Endothelial cell (in vitro differentiated cells): ENCODE data around the gene CELA2B. TPM values are rescaled to one million over a fixed set of nuclear protein-coding genes. Genes with fewer than 3 reads are reported as not detected.

Experiments
- DNase-seq: peaks from one replicate; pipeline ENCODE4 v3.0.0; 2021; ENCODE audit warnings: low spot score
- H3K27ac Mint-ChIP-seq: one replicate; pipeline ENCODE4 v1.8.0; 2021; ENCODE audit warnings: mixed read lengths, inconsistent platforms; ENCODE audit not compliant: unreplicated experiment
- H3K27me3 Mint-ChIP-seq: one replicate; pipeline ENCODE4 v1.8.0; 2021; ENCODE audit warnings: mild to moderate bottlenecking, moderate library complexity, mixed read lengths, inconsistent platforms; ENCODE audit not compliant: unreplicated experiment
- H3K36me3 Mint-ChIP-seq: one replicate; pipeline ENCODE4 v1.8.0; 2021; ENCODE audit warnings: mild to moderate bottlenecking, low read depth, mixed read lengths, inconsistent platforms; ENCODE audit not compliant: unreplicated experiment
- H3K4me1 Mint-ChIP-seq: one replicate; pipeline ENCODE4 v1.8.0; 2021; ENCODE audit warnings: mild to moderate bottlenecking, mixed read lengths, inconsistent platforms; ENCODE audit not compliant: unreplicated experiment
- H3K4me3 Mint-ChIP-seq: one replicate; pipeline ENCODE4 v1.8.0; 2021; ENCODE audit warnings: mild to moderate bottlenecking, mixed read lengths, inconsistent platforms; ENCODE audit not compliant: unreplicated experiment
- H3K9me3 Mint-ChIP-seq: one replicate; pipeline ENCODE4 v1.8.0; 2021; ENCODE audit warnings: mixed read lengths, inconsistent platforms; ENCODE audit not compliant: unreplicated experiment
- total RNA-seq: library from RNA; stranded (reverse); fragmentation: NEBNext Ultra II Directional; extraction: Animal tissue kit (Norgen Biotek cat#: 25700); gene quantifications from one replicate; pipeline ENCODE4 v1.2.1, GENCODE V29; 2021; ENCODE audit not compliant: unreplicated experiment
- TF ChIP-seq, protein P1 (sequence below): fragments of 200-600 bp; sonication (generic); IDR thresholded peaks from one replicate; pipeline ENCODE4 v1.5.0; 2021; ENCODE audit warnings: antibody characterized with exemption; ENCODE audit not compliant: unreplicated experiment

The CELA2B gene
- total RNA-seq, 1 donor from 2014 or later = not detected

DNA sequence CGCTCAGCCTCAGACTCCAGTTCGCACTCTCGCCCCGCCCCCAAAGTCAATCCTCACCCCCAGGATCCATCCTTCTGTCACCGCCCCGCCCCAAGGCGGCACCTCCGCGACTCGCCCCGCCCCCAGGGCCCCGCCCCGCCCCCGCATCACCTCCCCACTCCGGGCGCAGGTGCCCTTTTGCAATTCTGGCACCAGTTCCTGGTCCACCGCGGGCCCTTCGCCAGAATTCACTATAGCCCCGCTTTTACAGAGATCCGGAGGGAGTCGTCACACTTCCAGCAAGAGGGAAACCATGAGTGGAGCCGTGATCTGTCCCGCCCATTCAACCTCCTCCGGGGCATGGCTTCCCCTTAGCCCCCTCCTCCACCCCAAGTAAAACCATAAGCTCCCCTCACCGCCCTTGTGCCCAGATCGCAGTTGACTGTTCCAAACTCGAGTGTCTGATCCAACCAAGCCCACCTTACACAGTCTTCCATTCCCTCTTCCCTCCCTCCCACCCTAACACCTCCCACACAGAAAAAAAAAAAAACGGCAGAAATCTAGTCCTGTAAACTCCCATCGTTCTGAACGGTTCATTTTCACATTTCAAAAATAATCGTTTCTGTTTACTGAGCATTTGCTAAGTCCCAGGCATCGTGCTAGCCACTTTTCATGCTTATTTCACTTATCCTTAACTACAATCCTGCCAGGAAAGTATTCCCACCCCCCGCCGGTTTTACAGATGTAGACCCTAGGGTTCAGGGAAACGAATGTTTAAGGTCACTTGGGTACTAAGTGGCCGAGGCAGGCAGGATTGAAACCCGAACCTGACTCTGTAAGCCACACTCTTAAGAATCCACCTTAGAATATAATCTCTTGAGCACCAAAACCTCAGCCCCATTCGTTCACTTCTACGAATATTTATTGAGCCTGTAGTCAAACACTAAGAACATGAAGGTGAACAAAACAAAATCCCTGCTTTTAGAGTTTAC lies 49.4 kb downstream of the CELA2B start:
- no peak for DNase-seq
- TF ChIP-seq, protein P1, sequence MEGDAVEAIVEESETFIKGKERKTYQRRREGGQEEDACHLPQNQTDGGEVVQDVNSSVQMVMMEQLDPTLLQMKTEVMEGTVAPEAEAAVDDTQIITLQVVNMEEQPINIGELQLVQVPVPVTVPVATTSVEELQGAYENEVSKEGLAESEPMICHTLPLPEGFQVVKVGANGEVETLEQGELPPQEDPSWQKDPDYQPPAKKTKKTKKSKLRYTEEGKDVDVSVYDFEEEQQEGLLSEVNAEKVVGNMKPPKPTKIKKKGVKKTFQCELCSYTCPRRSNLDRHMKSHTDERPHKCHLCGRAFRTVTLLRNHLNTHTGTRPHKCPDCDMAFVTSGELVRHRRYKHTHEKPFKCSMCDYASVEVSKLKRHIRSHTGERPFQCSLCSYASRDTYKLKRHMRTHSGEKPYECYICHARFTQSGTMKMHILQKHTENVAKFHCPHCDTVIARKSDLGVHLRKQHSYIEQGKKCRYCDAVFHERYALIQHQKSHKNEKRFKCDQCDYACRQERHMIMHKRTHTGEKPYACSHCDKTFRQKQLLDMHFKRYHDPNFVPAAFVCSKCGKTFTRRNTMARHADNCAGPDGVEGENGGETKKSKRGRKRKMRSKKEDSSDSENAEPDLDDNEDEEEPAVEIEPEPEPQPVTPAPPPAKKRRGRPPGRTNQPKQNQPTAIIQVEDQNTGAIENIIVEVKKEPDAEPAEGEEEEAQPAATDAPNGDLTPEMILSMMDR = no peak

DNA sequence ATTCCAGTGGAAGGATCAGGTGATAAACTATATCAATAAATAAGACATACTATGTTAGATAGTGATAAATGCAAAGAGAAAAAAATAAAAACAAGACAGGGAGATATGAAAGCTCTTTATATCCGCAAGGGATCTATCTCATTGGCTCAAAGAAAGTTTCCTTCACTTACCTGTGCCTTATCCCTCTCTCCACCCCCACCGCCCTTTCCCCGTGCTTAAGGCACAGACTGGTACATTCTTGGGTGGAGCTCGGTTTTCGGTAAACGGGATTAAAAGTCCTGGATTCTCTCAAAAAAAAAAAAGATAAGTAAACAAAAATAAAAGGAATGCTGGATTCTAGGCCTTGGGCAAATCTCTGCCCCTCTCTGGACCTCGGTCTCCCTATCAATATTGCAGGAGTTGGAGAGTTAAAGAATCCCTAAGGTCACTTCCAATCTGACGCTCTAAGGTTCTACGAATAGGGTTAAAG lies 50.2 kb downstream of the CELA2B start:
- Mint-ChIP-seq H3K4me3 (peak overlapping the region; percentile 93), H3K4me1 (peaks cover 26% of the 10 kb centered on the region)
- DNase-seq = no peak

More for the DNA sequence above, 49.4 kb downstream of the CELA2B start:
- Mint-ChIP-seq H3K9me3 (no peaks in the 10 kb centered on the region), H3K27me3 (peaks cover 16% of the 10 kb centered on the region), H3K27ac (peak overlapping the region; percentile 95), H3K4me3 (peak overlapping the region; percentile 93), H3K36me3 (no peaks in the 10 kb centered on the region), H3K4me1 (peaks cover 26% of the 10 kb centered on the region)

DNA sequence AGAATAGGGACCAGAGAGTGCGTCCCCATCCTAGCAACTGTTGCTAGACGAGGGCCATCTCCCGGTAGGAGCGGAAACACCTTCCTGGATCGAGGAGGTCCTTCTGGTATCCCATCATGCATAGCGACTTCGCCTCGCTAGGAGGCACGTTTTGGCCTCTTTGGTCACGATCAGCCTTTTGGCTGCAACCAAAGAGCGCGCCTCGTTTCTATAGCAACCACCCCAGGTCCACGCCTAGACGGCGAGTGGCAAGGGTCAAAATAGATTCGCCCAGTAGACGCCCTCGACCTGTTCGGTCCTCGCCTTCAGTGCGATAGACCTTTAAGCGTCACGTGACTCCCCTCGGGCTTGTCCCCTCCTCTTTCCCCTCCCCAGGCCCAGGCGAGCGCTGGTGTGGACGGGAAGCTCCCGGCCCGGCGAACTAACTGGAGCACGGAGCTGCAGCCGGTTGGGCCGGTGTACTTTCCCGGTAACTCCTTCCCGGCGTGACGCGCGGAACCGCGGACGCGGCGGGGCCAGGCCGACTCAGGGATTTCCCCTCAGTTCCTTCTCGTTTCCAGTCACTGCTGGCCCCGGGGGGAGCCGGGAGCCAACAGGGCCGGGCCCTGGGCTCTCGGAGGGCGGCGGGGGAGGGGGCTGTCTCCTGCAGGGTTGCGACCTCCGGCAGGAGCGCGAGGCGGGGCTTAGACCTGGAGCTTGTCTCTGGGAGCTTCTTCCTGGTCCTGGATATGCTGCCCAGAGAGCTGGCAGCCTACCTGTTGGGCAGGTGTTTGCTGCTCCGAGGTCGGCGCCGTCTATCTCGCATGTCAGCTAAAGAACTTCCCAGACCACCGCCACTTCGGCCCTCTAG lies 50.8 kb downstream of the CELA2B start, which contains the start of gene DNAJC16:
TSS of gene DNAJC16 (plus strand) at position 359 of the 850 bp plus-strand sequence. CDS start 2,258 bp downstream, outside the sequence.
- TF ChIP-seq, protein P1 = no peak
- peak within 1 kb of the TSS; percentile 95 for H3K27ac Mint-ChIP-seq
- no peaks in the 10 kb centered on the region for H3K9me3 Mint-ChIP-seq
- H3K27me3 Mint-ChIP-seq = peaks cover 16% of the 10 kb centered on the region
- no peaks in the 10 kb centered on the region for H3K36me3 Mint-ChIP-seq
- peak within 1 kb of the TSS; percentile 93 for H3K4me3 Mint-ChIP-seq
- peak; percentile 96 for DNase-seq
- H3K4me1 Mint-ChIP-seq = peaks cover 26% of the 10 kb centered on the region

More for the DNA sequence above, 50.2 kb downstream of the CELA2B start:
- Mint-ChIP-seq H3K9me3 (no peaks in the 10 kb centered on the region), H3K36me3 (no peaks in the 10 kb centered on the region), H3K27me3 (peaks cover 16% of the 10 kb centered on the region), H3K27ac (peak overlapping the region; percentile 95)
- TF ChIP-seq, protein P1 = no peak

DNA sequence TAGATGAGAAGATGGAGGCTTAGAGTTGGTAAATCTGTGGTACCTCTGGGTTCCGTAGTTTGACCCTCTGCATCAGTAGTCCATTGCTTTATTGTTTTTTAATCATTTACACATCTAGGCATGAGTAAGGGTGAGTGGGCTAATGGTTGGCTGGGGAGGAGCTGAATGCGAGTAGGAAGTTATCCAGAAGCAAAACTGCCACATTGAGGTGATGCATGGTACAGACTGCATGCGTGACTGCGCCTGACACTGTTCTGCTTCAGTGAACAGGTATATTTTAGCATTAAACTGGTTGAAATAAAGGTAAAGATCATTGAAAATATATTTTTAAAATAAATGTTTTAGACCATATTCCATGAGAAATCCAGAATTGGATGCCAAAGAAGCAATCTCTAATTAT lies 55.1 kb downstream of the CELA2B start:
- Mint-ChIP-seq H3K27ac (no peak overlapping the region), H3K4me1 (peaks cover 12% of the 10 kb centered on the region), H3K36me3 (no peaks in the 10 kb centered on the region), H3K27me3 (peaks cover 9% of the 10 kb centered on the region), H3K4me3 (no peak overlapping the region), H3K9me3 (no peaks in the 10 kb centered on the region)
- DNase-seq = no peak
- TF ChIP-seq, protein P1 = no peak
